ENCODE measurements around the gene CEP41. TPM values are rescaled to one million over a fixed set of nuclear protein-coding genes. Genes with fewer than 3 reads are reported as not detected.
A peak's percentile ranks its signal among the peaks of the same experiment; 100 is the strongest.
"Not testable (repeated sequence)": the region's sequence is repeated elsewhere in the genome, so short reads cannot be mapped to it uniquely, and the experiment has no call there.

The CEP41 gene
- total and polyA plus RNA-seq, 4 donors = 2.3 to 3.5 (median 2.8) TPM

GRCh38 chr7:130376461-130376860 lies 64.4 kb downstream of the CEP41 start:
- H3K4me3 ChIP-seq (ENCODE audit: low read depth in 1 of 3, low read length in 3 of 3); H3K27ac ChIP-seq (ENCODE audit: low read depth in 1 of 2, low read length in 2 of 2); H3K4me1 ChIP-seq (ENCODE audit: control insufficient read depth in 4 of 4, insufficient read depth in 4 of 4, low read length in 3 of 4); H3K27me3 ChIP-seq (ENCODE audit: control insufficient read depth in 4 of 4, insufficient read depth in 4 of 4, low read length in 3 of 4); H3K9me3 ChIP-seq (ENCODE audit: control insufficient read depth in 4 of 4, low read length in 3 of 4); H3K36me3 ChIP-seq (ENCODE audit: control insufficient read depth in 4 of 4, insufficient read depth in 3 of 4, low read depth in 1 of 4, low read length in 3 of 4); H3K9ac ChIP-seq (ENCODE audit: low read depth in 1 of 2, low read length in 2 of 2); DNase-seq (ENCODE audit: low spot score): not testable (repeated sequence)
- 54% methylated on average over 1 of the region's 1 CpG for WGBS

- no peak for DNase-seq (ENCODE audit: low spot score)
- no peak overlapping the region for H3K9ac ChIP-seq (ENCODE audit: low read depth in 1 of 2, low read length in 2 of 2)
- H3K27ac ChIP-seq (ENCODE audit: low read depth in 1 of 2, low read length in 2 of 2) = peak overlapping the region; percentile 61 to 80
- H3K27me3 ChIP-seq (ENCODE audit: control insufficient read depth in 4 of 4, insufficient read depth in 4 of 4, low read length in 3 of 4) = no peaks in the 10 kb centered on the region
- H3K9me3 ChIP-seq (ENCODE audit: control insufficient read depth in 4 of 4, low read length in 3 of 4) = no peaks in the 10 kb centered on the region
- H3K36me3 ChIP-seq (ENCODE audit: control insufficient read depth in 4 of 4, insufficient read depth in 3 of 4, low read depth in 1 of 4, low read length in 3 of 4) = no peaks in the 10 kb centered on the region
- no peak overlapping the region for H3K4me3 ChIP-seq (ENCODE audit: low read depth in 1 of 3, low read length in 3 of 3)
- 95% methylated on average over 6 of the region's 6 CpGs for WGBS
- peaks cover 0 to 4% (median 0%) of the 10 kb centered on the region in 4 donors for H3K4me1 ChIP-seq (ENCODE audit: control insufficient read depth in 4 of 4, insufficient read depth in 4 of 4, low read length in 3 of 4)
- TF ChIP-seq HNF4A (conservative IDR thresholded peaks at IDR 0.05) (no peak), EGR1 (IDR thresholded peaks at IDR 0.05; ENCODE audit: low read depth in 2 of 2) (no peak), ZBTB33 (IDR thresholded peaks at IDR 0.05) (no peak), ATF3 (IDR thresholded peaks at IDR 0.05) (no peak), RAD21 (IDR thresholded peaks at IDR 0.05) (no peak), NR2F2 (IDR thresholded peaks at IDR 0.05) (no peak), RXRA (IDR thresholded peaks at IDR 0.05) (no peak), GABPA (IDR thresholded peaks at IDR 0.05 in 1 of 2, conservative IDR thresholded peaks at IDR 0.05 in 1 of 2) (no peak), TAF1 (conservative IDR thresholded peaks at IDR 0.05) (no peak), CTCF (IDR thresholded peaks at IDR 0.05; ENCODE audit: low read depth, low read length, missing input control) (no peak), HNF4G (IDR thresholded peaks at IDR 0.05) (no peak), FOXA1 (IDR thresholded peaks at IDR 0.05) (no peak), SP1 (IDR thresholded peaks at IDR 0.05) (no peak), YY1 (IDR thresholded peaks at IDR 0.05) (no peak), FOXA2 (IDR thresholded peaks at IDR 0.05) (no peak), JUND (IDR thresholded peaks at IDR 0.05) (no peak)
Observed at GRCh38 chr7:130374507-130374906, 66.3 kb downstream of the CEP41 start.
